GM10248 (cell line): ENCODE data around the gene ZNF37A.
"Not testable (repeated sequence)": the region's sequence is repeated elsewhere in the genome, so short reads cannot be mapped to it uniquely, and the experiment has no call there.

ENCODE experiments used
- CTCF ChIA-PET: fragments of 300-600 bp; sonication (Branson Sonifier 250); formaldehyde crosslinking; extraction: SDS; loops from one replicate; lab custom pipeline; 2021; ENCODE audit warnings: antibody characterized with exemption; lab: Yijun Ruan, JAX
- POLR2A ChIA-PET: fragments of 350-650 bp; sonication (Branson Sonifier 250); formaldehyde crosslinking; extraction: SDS; loops from one replicate; lab custom pipeline; 2020; ENCODE audit warnings: antibody characterized with exemption; lab: Yijun Ruan, JAX
- DNase-seq: peaks from one replicate; pipeline ENCODE4 v3.0.0; 2012; ENCODE audit errors: extremely low spot score
- CTCF ChIP-seq: IDR thresholded peaks from 2 replicates; pipeline ENCODE4 v1.5.1; 2012; ENCODE audit warnings: mild to moderate bottlenecking, low read depth; ENCODE audit errors: extremely low read depth, missing control alignments, control extremely low read depth

ZNF37A gene

GRCh38 chr10:38094158-38094926, at the start of gene ZNF37A:
Gene ZNF37A (plus strand): TSS chr10:38094337. CDS start chr10:38096618, 2,281 bp downstream.
- DNase-seq = peak; percentile 87
- ChIA-PET CTCF (interaction anchor here (0.8 to 1.5 kb wide), 4 partner anchors 20 to 117 kb away, joined by 3 to 5 read pairs (median 4); partner anchors contain the start of gene ZNF33A), POLR2A (no interaction called here)
- TF ChIP-seq CTCF = no peak

DNA sequence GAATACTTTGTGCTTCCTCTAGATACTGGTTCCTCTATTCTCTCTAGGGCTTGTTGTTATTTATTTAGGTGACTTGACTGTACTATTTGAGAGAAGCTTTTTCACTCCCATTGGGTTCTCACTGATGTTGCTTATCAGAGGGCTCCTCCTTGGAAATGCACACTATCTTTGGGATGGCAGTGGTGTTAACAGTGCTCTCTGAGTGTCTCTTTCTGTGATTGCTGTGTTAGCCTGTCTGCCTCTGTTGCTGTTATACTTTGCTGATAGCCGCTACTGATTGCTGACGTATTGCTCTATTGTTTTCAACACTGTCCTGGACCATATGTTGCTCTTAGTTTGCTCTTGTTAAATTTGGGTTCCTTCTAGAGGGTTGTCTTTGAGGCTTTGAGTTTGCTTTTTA, 49.0 kb upstream of the ZNF37A start:
- no peak for DNase-seq
- TF ChIP-seq CTCF = no peak

DNA sequence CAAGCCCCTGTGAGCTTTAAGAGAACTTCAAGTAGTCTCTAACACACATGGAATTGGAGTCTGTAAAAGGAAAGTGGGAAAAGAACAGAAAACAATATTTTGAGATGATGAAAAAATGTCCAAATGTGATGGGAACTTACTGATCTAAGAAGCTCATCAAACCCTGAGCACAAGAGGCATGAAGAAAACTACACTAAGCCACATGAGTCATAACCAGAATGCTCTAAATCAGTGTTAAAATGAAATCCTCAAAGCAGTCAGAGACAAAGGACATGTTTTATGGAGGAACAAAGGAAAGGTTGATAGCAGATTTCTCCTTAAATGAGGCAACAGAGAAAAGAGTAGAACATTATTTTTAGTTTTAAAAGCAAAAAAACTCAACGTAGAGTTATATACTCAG, 46.5 kb upstream of the ZNF37A start:
- POLR2A ChIA-PET = interaction anchor here (0.6 kb wide), 1 partner anchor 9 kb away, joined by 5 read pairs; no protein-coding TSS in a partner anchor
- CTCF ChIA-PET = interaction anchor here (0.9 to 1.6 kb wide), 3 partner anchors 10 to 46 kb away, joined by 3 to 4 read pairs (median 3); partner anchors contain the start of gene ZNF37A
- no peak for TF ChIP-seq CTCF
- no peak for DNase-seq

More for the DNA sequence above, 49.0 kb upstream of the ZNF37A start:
- POLR2A ChIA-PET = no interaction called here
- CTCF ChIA-PET = no interaction called here

- TF ChIP-seq CTCF = no peak
- ChIA-PET CTCF (no interaction called here), POLR2A (no interaction called here)
- no peak for DNase-seq
Observed at GRCh38 chr10:38050212-38050611, 43.9 kb upstream of the ZNF37A start.

DNA sequence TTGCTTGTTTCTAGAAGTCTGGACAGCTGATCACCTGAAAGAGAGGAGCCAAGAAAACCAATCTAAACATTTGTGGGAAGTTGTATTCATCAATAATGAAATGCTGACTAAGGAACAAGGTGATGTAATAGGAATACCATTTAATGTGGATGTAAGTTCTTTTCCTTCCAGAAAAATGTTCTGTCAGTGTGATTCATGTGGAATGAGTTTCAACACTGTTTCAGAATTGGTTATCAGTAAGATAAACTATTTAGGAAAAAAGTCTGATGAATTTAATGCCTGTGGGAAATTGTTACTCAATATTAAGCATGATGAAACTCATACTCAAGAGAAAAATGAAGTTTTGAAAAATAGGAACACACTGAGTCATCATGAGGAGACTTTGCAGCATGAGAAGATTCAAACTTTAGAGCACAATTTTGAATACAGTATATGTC, 39.8 kb upstream of the ZNF37A start:
- DNase-seq = no peak
- POLR2A ChIA-PET = no interaction called here
- CTCF ChIA-PET = no interaction called here

GRCh38 chr10:38055274-38055894, 38.8 kb upstream of the ZNF37A start:
- CTCF ChIA-PET, POLR2A ChIA-PET, DNase-seq: not testable (repeated sequence)

More for the DNA sequence above, 39.8 kb upstream of the ZNF37A start:
- TF ChIP-seq CTCF = no peak

DNA sequence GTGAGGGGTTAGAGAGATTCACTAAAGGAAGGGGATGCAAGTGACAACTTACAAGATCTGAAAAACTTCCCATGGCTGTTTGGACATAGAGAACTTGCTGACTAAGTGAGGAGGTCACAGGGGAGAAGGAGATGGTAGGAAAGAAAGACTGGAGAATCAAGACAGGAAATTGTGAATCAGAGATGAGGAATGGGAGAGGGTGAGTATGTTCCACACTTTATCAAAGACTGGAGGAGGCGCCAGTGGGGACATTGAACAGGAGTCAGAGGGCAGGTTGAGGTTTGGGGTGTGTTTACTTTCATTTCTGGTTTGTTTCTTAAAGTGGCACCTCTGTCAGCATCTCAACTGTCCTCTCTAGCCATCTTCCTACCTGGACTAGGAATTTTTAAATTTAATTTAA, 24.5 kb upstream of the ZNF37A start:
- CTCF ChIA-PET, DNase-seq, POLR2A ChIA-PET: not testable (repeated sequence)
